8988T (cell line): ENCODE results near the gene GLI3.

Experiments
- DNase-seq: peaks from one replicate; pipeline ENCODE4 v3.0.0; 2011

GLI3 gene

GRCh38 chr7:42168512-42168911, 68.5 kb downstream of the GLI3 start:
- DNase-seq = no peak

GRCh38 chr7:42167631-42168236, 69.3 kb downstream of the GLI3 start:
- DNase-seq = no peak

GRCh38 chr7:42167206-42167605, 69.8 kb downstream of the GLI3 start:
- DNase-seq = no peak

- DNase-seq = no peak
Measured at GRCh38 chr7:42164881-42165428, 72.1 kb downstream of the GLI3 start.

- DNase-seq = no peak
Measured at GRCh38 chr7:42162560-42163325, 74.3 kb downstream of the GLI3 start.

GRCh38 chr7:42161719-42162118, 75.3 kb downstream of the GLI3 start:
- DNase-seq = no peak

- DNase-seq = no peak
Measured at GRCh38 chr7:42161110-42161509, 75.9 kb downstream of the GLI3 start.

GRCh38 chr7:42159130-42159529, 77.9 kb downstream of the GLI3 start:
- no peak for DNase-seq

GRCh38 chr7:42156967-42157721, 79.9 kb downstream of the GLI3 start:
- DNase-seq = no peak

GRCh38 chr7:42156291-42156865, 80.6 kb downstream of the GLI3 start:
- no peak for DNase-seq

GRCh38 chr7:42155584-42156290, 81.3 kb downstream of the GLI3 start:
- DNase-seq = no peak

- no peak for DNase-seq
Measured at GRCh38 chr7:42154173-42154572, 82.8 kb downstream of the GLI3 start.

- no peak for DNase-seq
Measured at GRCh38 chr7:42152329-42153205, 84.4 kb downstream of the GLI3 start.

- DNase-seq = no peak
Measured at GRCh38 chr7:42151309-42151708, 85.7 kb downstream of the GLI3 start.

- no peak for DNase-seq
Measured at GRCh38 chr7:42145539-42145938, 91.5 kb downstream of the GLI3 start.

GRCh38 chr7:42144604-42145003, 92.4 kb downstream of the GLI3 start:
- no peak for DNase-seq

- no peak for DNase-seq
Measured at GRCh38 chr7:42143711-42144600, 93.1 kb downstream of the GLI3 start.

- no peak for DNase-seq
Measured at GRCh38 chr7:42142089-42142488, 94.9 kb downstream of the GLI3 start.

- no peak for DNase-seq
Measured at GRCh38 chr7:42139751-42140150, 97.3 kb downstream of the GLI3 start.

GRCh38 chr7:42138691-42139090, 98.3 kb downstream of the GLI3 start:
- no peak for DNase-seq

- DNase-seq = no peak
Measured at GRCh38 chr7:42137941-42138340, 99.1 kb downstream of the GLI3 start.
